GM19351 (cell line): ENCODE measurements around the gene TES.

Source experiments
- ATAC-seq: cut with Tn5 transposase; IDR thresholded peaks from one replicate; pipeline ENCODE4 v1.9.1; 2021; ENCODE audit warnings: mild to moderate bottlenecking, moderate library complexity; ENCODE audit not compliant: unreplicated experiment

TES gene

GRCh38 chr7:116219288-116219687, 8.9 kb downstream of the TES start:
- no peak for ATAC-seq

GRCh38 chr7:116219834-116220233, 9.5 kb downstream of the TES start:
- no peak for ATAC-seq

- ATAC-seq: no peak
Measured at GRCh38 chr7:116222501-116222900, 12.2 kb downstream of the TES start.

GRCh38 chr7:116223588-116223987, 13.2 kb downstream of the TES start:
- no peak for ATAC-seq

GRCh38 chr7:116224492-116225098, 14.3 kb downstream of the TES start:
- peak; percentile 58 for ATAC-seq

- no peak for ATAC-seq
Measured at GRCh38 chr7:116225860-116226259, 15.5 kb downstream of the TES start.

GRCh38 chr7:116226664-116227063, 16.3 kb downstream of the TES start:
- ATAC-seq: no peak

- no peak for ATAC-seq
Measured at GRCh38 chr7:116227678-116228239, 17.4 kb downstream of the TES start.

- no peak for ATAC-seq
Measured at GRCh38 chr7:116228241-116228640, 17.9 kb downstream of the TES start.

- peak; percentile 61 for ATAC-seq
Measured at GRCh38 chr7:116229366-116229765, 19.0 kb downstream of the TES start.

- no peak for ATAC-seq
Measured at GRCh38 chr7:116230191-116231005, 20.1 kb downstream of the TES start.

- no peak for ATAC-seq
Measured at GRCh38 chr7:116231543-116231942, 21.2 kb downstream of the TES start.

GRCh38 chr7:116231949-116232348, 21.6 kb downstream of the TES start:
- no peak for ATAC-seq

- ATAC-seq: no peak
Measured at GRCh38 chr7:116232350-116232749, 22.0 kb downstream of the TES start.

GRCh38 chr7:116232920-116233319, 22.6 kb downstream of the TES start:
- no peak for ATAC-seq

GRCh38 chr7:116234517-116235200, 24.3 kb downstream of the TES start:
- ATAC-seq: no peak

- no peak for ATAC-seq
Measured at GRCh38 chr7:116235380-116235779, 25.0 kb downstream of the TES start.

- ATAC-seq: peak; percentile 73
Measured at GRCh38 chr7:116236020-116236630, 25.8 kb downstream of the TES start.

GRCh38 chr7:116239020-116239419, 28.7 kb downstream of the TES start:
- no peak for ATAC-seq

GRCh38 chr7:116239434-116239833, 29.1 kb downstream of the TES start:
- no peak for ATAC-seq

GRCh38 chr7:116240024-116240668, 29.8 kb downstream of the TES start:
- ATAC-seq: no peak
